HG03469 (cell line): ENCODE results near the gene DNAAF3.
"Not testable (repeated sequence)": the region's sequence is repeated elsewhere in the genome, so short reads cannot be mapped to it uniquely, and the experiment has no call there.

Experiments used
- ATAC-seq: cut with Tn5 transposase; IDR thresholded peaks from one replicate; pipeline ENCODE4 v1.9.1; 2021; ENCODE audit warnings: mild to moderate bottlenecking, moderate library complexity, moderate number of reproducible peaks; ENCODE audit not compliant: unreplicated experiment

Gene DNAAF3

GRCh38 chr19:55176076-55176475 lies 9.7 kb upstream of the DNAAF3 start:
- no peak for ATAC-seq

GRCh38 chr19:55175117-55175867 lies 8.9 kb upstream of the DNAAF3 start:
- ATAC-seq: no peak

GRCh38 chr19:55174425-55175116 lies 8.2 kb upstream of the DNAAF3 start:
- no peak for ATAC-seq

GRCh38 chr19:55173714-55174409 lies 7.4 kb upstream of the DNAAF3 start:
- no peak for ATAC-seq

GRCh38 chr19:55173186-55173713 lies 6.8 kb upstream of the DNAAF3 start:
- ATAC-seq: no peak

- ATAC-seq: no peak
These were observed 6.3 kb upstream of the DNAAF3 start for GRCh38 chr19:55172741-55173140.

GRCh38 chr19:55172318-55172717 lies 5.9 kb upstream of the DNAAF3 start:
- not testable (repeated sequence) for ATAC-seq

- no peak for ATAC-seq
These were observed 5.0 kb upstream of the DNAAF3 start for GRCh38 chr19:55171440-55171839.

GRCh38 chr19:55169136-55169535 lies 2.7 kb upstream of the DNAAF3 start:
- ATAC-seq: no peak

GRCh38 chr19:55165952-55166529 lies 372 bp downstream of the DNAAF3 start:
- no peak for ATAC-seq

- ATAC-seq: no peak
These were observed 4.7 kb downstream of the DNAAF3 start for GRCh38 chr19:55161571-55162322.

- ATAC-seq: no peak
These were observed 5.4 kb downstream of the DNAAF3 start for GRCh38 chr19:55160986-55161365.

GRCh38 chr19:55160128-55160985 lies 6.1 kb downstream of the DNAAF3 start:
- no peak for ATAC-seq

- ATAC-seq: no peak
These were observed 7.3 kb downstream of the DNAAF3 start for GRCh38 chr19:55158848-55159749.

- ATAC-seq: no peak
These were observed 8.0 kb downstream of the DNAAF3 start for GRCh38 chr19:55158423-55158822.

GRCh38 chr19:55157064-55157908 lies 9.1 kb downstream of the DNAAF3 start, which contains the start of gene TNNI3:
Gene TNNI3, minus strand, starts transcription at chr19:55157732. Its CDS starts 143 bp downstream, at chr19:55157589.
- no peak for ATAC-seq
